Measurements from ENCODE around the gene VRK3.

VRK3 gene

GRCh38 chr19:50036908-50037307 is 11.7 kb upstream of the VRK3 start:
- no peak overlapping the region for H3K9ac ChIP-seq (ENCODE audit: low read depth in 1 of 2, low read length in 2 of 2)
- H3K4me1 ChIP-seq (ENCODE audit: control insufficient read depth in 2 of 2, insufficient read depth in 2 of 2, low read length in 2 of 2), result peaks cover 0 to 3% of the 10 kb centered on the region in 2 donors
- H3K4me3 ChIP-seq (ENCODE audit: low read length in 2 of 2), result no peak overlapping the region
- no peaks in the 10 kb centered on the region for H3K9me3 ChIP-seq (ENCODE audit: control insufficient read depth in 2 of 2, low read length in 2 of 2)
- no peak overlapping the region for H3K27ac ChIP-seq (ENCODE audit: low read depth in 2 of 2, low read length in 2 of 2)
- peaks cover 36 to 67% of the 10 kb centered on the region in 2 donors for H3K36me3 ChIP-seq (ENCODE audit: control insufficient read depth in 2 of 2, insufficient read depth in 2 of 2, low read length in 2 of 2)
- H3K27me3 ChIP-seq (ENCODE audit: control insufficient read depth in 2 of 2, insufficient read depth in 2 of 2, low read length in 2 of 2), result no peaks in the 10 kb centered on the region

GRCh38 chr19:50030937-50031336 is 5.8 kb upstream of the VRK3 start:
- no peak overlapping the region for H3K4me3 ChIP-seq (ENCODE audit: low read length in 2 of 2)
- H3K9me3 ChIP-seq (ENCODE audit: control insufficient read depth in 2 of 2, low read length in 2 of 2), result no peaks in the 10 kb centered on the region
- H3K9ac ChIP-seq (ENCODE audit: low read depth in 1 of 2, low read length in 2 of 2), result no peak overlapping the region
- H3K27me3 ChIP-seq (ENCODE audit: control insufficient read depth in 2 of 2, insufficient read depth in 2 of 2, low read length in 2 of 2), result no peaks in the 10 kb centered on the region
- peaks cover 11 to 48% of the 10 kb centered on the region in 2 donors for H3K36me3 ChIP-seq (ENCODE audit: control insufficient read depth in 2 of 2, insufficient read depth in 2 of 2, low read length in 2 of 2)
- no peak overlapping the region for H3K27ac ChIP-seq (ENCODE audit: low read depth in 2 of 2, low read length in 2 of 2)
- H3K4me1 ChIP-seq (ENCODE audit: control insufficient read depth in 2 of 2, insufficient read depth in 2 of 2, low read length in 2 of 2), result peaks cover 4 to 8% of the 10 kb centered on the region in 2 donors

GRCh38 chr19:50030225-50030624 is 5.1 kb upstream of the VRK3 start:
- Histone ChIP-seq H3K4me1 (ENCODE audit: control insufficient read depth in 2 of 2, insufficient read depth in 2 of 2, low read length in 2 of 2) (peaks cover 4 to 8% of the 10 kb centered on the region in 2 donors), H3K9me3 (ENCODE audit: control insufficient read depth in 2 of 2, low read length in 2 of 2) (no peaks in the 10 kb centered on the region), H3K27ac (ENCODE audit: low read depth in 2 of 2, low read length in 2 of 2) (no peak overlapping the region), H3K36me3 (ENCODE audit: control insufficient read depth in 2 of 2, insufficient read depth in 2 of 2, low read length in 2 of 2) (peaks cover 11 to 44% of the 10 kb centered on the region in 2 donors), H3K4me3 (ENCODE audit: low read length in 2 of 2) (no peak overlapping the region), H3K27me3 (ENCODE audit: control insufficient read depth in 2 of 2, insufficient read depth in 2 of 2, low read length in 2 of 2) (no peaks in the 10 kb centered on the region), H3K9ac (ENCODE audit: low read depth in 1 of 2, low read length in 2 of 2) (no peak overlapping the region)

GRCh38 chr19:50026550-50026906 is 1.4 kb upstream of the VRK3 start:
- no peak overlapping the region for H3K27ac ChIP-seq (ENCODE audit: low read depth in 2 of 2, low read length in 2 of 2)
- no peaks in the 10 kb centered on the region for H3K27me3 ChIP-seq (ENCODE audit: control insufficient read depth in 2 of 2, insufficient read depth in 2 of 2, low read length in 2 of 2)
- no peak overlapping the region for H3K9ac ChIP-seq (ENCODE audit: low read depth in 1 of 2, low read length in 2 of 2)
- H3K4me3 ChIP-seq (ENCODE audit: low read length in 2 of 2), result peak overlapping the region; percentile 85 to 94
- H3K4me1 ChIP-seq (ENCODE audit: control insufficient read depth in 2 of 2, insufficient read depth in 2 of 2, low read length in 2 of 2), result peaks cover 10 to 16% of the 10 kb centered on the region in 2 donors
- no peaks in the 10 kb centered on the region for H3K9me3 ChIP-seq (ENCODE audit: control insufficient read depth in 2 of 2, low read length in 2 of 2)
- peaks cover 4 to 14% of the 10 kb centered on the region in 2 donors for H3K36me3 ChIP-seq (ENCODE audit: control insufficient read depth in 2 of 2, insufficient read depth in 2 of 2, low read length in 2 of 2)

GRCh38 chr19:50025794-50026549 is 800 bp upstream of the VRK3 start, which contains the start of gene ZNF473:
Gene ZNF473, plus strand, starts transcription at chr19:50026005. Its CDS starts 5,078 bp downstream, at chr19:50031083.
- Histone ChIP-seq H3K4me1 (ENCODE audit: control insufficient read depth in 2 of 2, insufficient read depth in 2 of 2, low read length in 2 of 2) (peaks cover 10 to 16% of the 10 kb centered on the region in 2 donors), H3K27me3 (ENCODE audit: control insufficient read depth in 2 of 2, insufficient read depth in 2 of 2, low read length in 2 of 2) (no peaks in the 10 kb centered on the region), H3K9me3 (ENCODE audit: control insufficient read depth in 2 of 2, low read length in 2 of 2) (no peaks in the 10 kb centered on the region)

GRCh38 chr19:50024719-50025021 is 502 bp downstream of the VRK3 start:
- H3K4me1 ChIP-seq (ENCODE audit: control insufficient read depth in 2 of 2, insufficient read depth in 2 of 2, low read length in 2 of 2), result peaks cover 10 to 16% of the 10 kb centered on the region in 2 donors
- H3K9ac ChIP-seq (ENCODE audit: low read depth in 1 of 2, low read length in 2 of 2), result peak overlapping the region; percentile 97 to 98
- H3K36me3 ChIP-seq (ENCODE audit: control insufficient read depth in 2 of 2, insufficient read depth in 2 of 2, low read length in 2 of 2), result peaks cover 0 to 13% of the 10 kb centered on the region in 2 donors
- H3K4me3 ChIP-seq (ENCODE audit: low read length in 2 of 2), result peak overlapping the region; percentile 95 to 100
- no peaks in the 10 kb centered on the region for H3K9me3 ChIP-seq (ENCODE audit: control insufficient read depth in 2 of 2, low read length in 2 of 2)
- H3K27me3 ChIP-seq (ENCODE audit: control insufficient read depth in 2 of 2, insufficient read depth in 2 of 2, low read length in 2 of 2), result no peaks in the 10 kb centered on the region
- H3K27ac ChIP-seq (ENCODE audit: low read depth in 2 of 2, low read length in 2 of 2), result peak overlapping the region; percentile 94 to 98

More at GRCh38 chr19:50025794-50026549, 800 bp upstream of the VRK3 start, which contains the start of gene ZNF473:
- Histone ChIP-seq H3K36me3 (ENCODE audit: control insufficient read depth in 2 of 2, insufficient read depth in 2 of 2, low read length in 2 of 2) (peaks cover 0 to 11% of the 10 kb centered on the region in 2 donors), H3K27ac (ENCODE audit: low read depth in 2 of 2, low read length in 2 of 2) (peak within 1 kb of the TSS; percentile 94 to 98), H3K4me3 (ENCODE audit: low read length in 2 of 2) (peak within 1 kb of the TSS; percentile 95 to 100), H3K9ac (ENCODE audit: low read depth in 1 of 2, low read length in 2 of 2) (peak within 1 kb of the TSS; percentile 97 to 98)

- Histone ChIP-seq H3K9ac (ENCODE audit: low read depth in 1 of 2, low read length in 2 of 2) (no peak overlapping the region), H3K27ac (ENCODE audit: low read depth in 2 of 2, low read length in 2 of 2) (no peak overlapping the region), H3K4me1 (ENCODE audit: control insufficient read depth in 2 of 2, insufficient read depth in 2 of 2, low read length in 2 of 2) (peaks cover 10 to 16% of the 10 kb centered on the region in 2 donors), H3K36me3 (ENCODE audit: control insufficient read depth in 2 of 2, insufficient read depth in 2 of 2, low read length in 2 of 2) (peaks cover 4 to 18% of the 10 kb centered on the region in 2 donors), H3K27me3 (ENCODE audit: control insufficient read depth in 2 of 2, insufficient read depth in 2 of 2, low read length in 2 of 2) (no peaks in the 10 kb centered on the region), H3K9me3 (ENCODE audit: control insufficient read depth in 2 of 2, low read length in 2 of 2) (no peaks in the 10 kb centered on the region), H3K4me3 (ENCODE audit: low read length in 2 of 2) (no peak overlapping the region)
Observed at GRCh38 chr19:50022823-50023222, 2.3 kb downstream of the VRK3 start.

GRCh38 chr19:50020481-50020880 is 4.7 kb downstream of the VRK3 start:
- Histone ChIP-seq H3K4me3 (ENCODE audit: low read length in 2 of 2) (no peak overlapping the region), H3K36me3 (ENCODE audit: control insufficient read depth in 2 of 2, insufficient read depth in 2 of 2, low read length in 2 of 2) (peaks cover 19 to 36% of the 10 kb centered on the region in 2 donors), H3K27me3 (ENCODE audit: control insufficient read depth in 2 of 2, insufficient read depth in 2 of 2, low read length in 2 of 2) (no peaks in the 10 kb centered on the region), H3K4me1 (ENCODE audit: control insufficient read depth in 2 of 2, insufficient read depth in 2 of 2, low read length in 2 of 2) (peaks cover 6 to 8% of the 10 kb centered on the region in 2 donors), H3K9ac (ENCODE audit: low read depth in 1 of 2, low read length in 2 of 2) (no peak overlapping the region), H3K27ac (ENCODE audit: low read depth in 2 of 2, low read length in 2 of 2) (no peak overlapping the region), H3K9me3 (ENCODE audit: control insufficient read depth in 2 of 2, low read length in 2 of 2) (no peaks in the 10 kb centered on the region)

GRCh38 chr19:50016225-50016807 is 8.9 kb downstream of the VRK3 start:
- Histone ChIP-seq H3K27ac (ENCODE audit: low read depth in 2 of 2, low read length in 2 of 2) (no peak overlapping the region), H3K4me1 (ENCODE audit: control insufficient read depth in 2 of 2, insufficient read depth in 2 of 2, low read length in 2 of 2) (no peaks in the 10 kb centered on the region), H3K4me3 (ENCODE audit: low read length in 2 of 2) (no peak overlapping the region), H3K9me3 (ENCODE audit: control insufficient read depth in 2 of 2, low read length in 2 of 2) (no peaks in the 10 kb centered on the region), H3K9ac (ENCODE audit: low read depth in 1 of 2, low read length in 2 of 2) (no peak overlapping the region), H3K27me3 (ENCODE audit: control insufficient read depth in 2 of 2, insufficient read depth in 2 of 2, low read length in 2 of 2) (no peaks in the 10 kb centered on the region), H3K36me3 (ENCODE audit: control insufficient read depth in 2 of 2, insufficient read depth in 2 of 2, low read length in 2 of 2) (peaks cover 44 to 64% of the 10 kb centered on the region in 2 donors)

GRCh38 chr19:50008532-50008931 is 16.6 kb downstream of the VRK3 start:
- no peaks in the 10 kb centered on the region for H3K9me3 ChIP-seq (ENCODE audit: control insufficient read depth in 2 of 2, low read length in 2 of 2)
- H3K9ac ChIP-seq (ENCODE audit: low read depth in 1 of 2, low read length in 2 of 2), result no peak overlapping the region
- H3K36me3 ChIP-seq (ENCODE audit: control insufficient read depth in 2 of 2, insufficient read depth in 2 of 2, low read length in 2 of 2), result peaks cover 50 to 54% of the 10 kb centered on the region in 2 donors
- H3K4me1 ChIP-seq (ENCODE audit: control insufficient read depth in 2 of 2, insufficient read depth in 2 of 2, low read length in 2 of 2), result peaks cover 2 to 4% of the 10 kb centered on the region in 2 donors
- H3K27me3 ChIP-seq (ENCODE audit: control insufficient read depth in 2 of 2, insufficient read depth in 2 of 2, low read length in 2 of 2), result no peaks in the 10 kb centered on the region
- H3K4me3 ChIP-seq (ENCODE audit: low read length in 2 of 2), result no peak overlapping the region
- H3K27ac ChIP-seq (ENCODE audit: low read depth in 2 of 2, low read length in 2 of 2), result no peak overlapping the region

Data from mucosa of rectum (tissue), 2 donors.